Endothelial cell of umbilical vein (primary cell): ENCODE results near the gene LIPT1. TPM values are rescaled to one million over a fixed set of nuclear protein-coding genes. Genes with fewer than 3 reads are reported as not detected.

Experiments
- BruUV-seq: library from RNA; stranded (reverse); fragments of 400-500 nt; replicated peaks from 2 replicates; lab custom pipeline; 2021; lab: Mats Ljungman, UMichigan
- CTCF ChIA-PET: fragments of 300-600, 350-600 bp; sonication (Branson Sonifier 250); formaldehyde crosslinking; loops from one replicate; lab custom pipeline; 2021; ENCODE audit warnings: antibody characterized with exemption, inconsistent platforms; lab: Charles Lee
- POLR2A ChIA-PET: fragments of 300-600, 350-600 bp; sonication (Branson Sonifier 250); formaldehyde crosslinking; loops from one replicate; lab custom pipeline; 2021; ENCODE audit warnings: antibody characterized with exemption, inconsistent platforms; lab: Charles Lee
- DNase-seq: peaks from one replicate; pipeline ENCODE4 v3.0.0-alpha.2; 2011; ENCODE audit warnings: low read depth, low spot score
- FAIRE-seq: peaks from 2 replicates; lab custom pipeline; 2011; peaks lifted over from hg19 to GRCh38; lab: Jason Lieb, UNC
- H2AFZ ChIP-seq: 2 replicates; pipeline ENCODE4 v1.6.0; 2012; ENCODE audit warnings: low read depth, low read length, control low read depth, inconsistent platforms
- H3K27ac ChIP-seq: 2 replicates; pipeline ENCODE4 v1.5.1; 2011; ENCODE audit warnings: low read depth, mild to moderate bottlenecking, control low read depth, low read length, moderate library complexity; ENCODE audit not compliant: insufficient read depth
- H3K27me3 ChIP-seq, 2 experiments: 2 replicates each; pipeline versions ENCODE4 v1.6.0 to v1.6.1; 2011; ENCODE audit warnings: low read length in 2 of 2, mixed read lengths in 1 of 2; ENCODE audit not compliant: control insufficient read depth in 2 of 2, insufficient read depth in 2 of 2
- H3K36me3 ChIP-seq, 2 experiments: 2 replicates in 1 of 2; 3 replicates in 1 of 2; pipeline ENCODE4 v1.5.1; 2011; ENCODE audit warnings: low read length in 2 of 2, mild to moderate bottlenecking in 1 of 2, moderate library complexity in 1 of 2; ENCODE audit not compliant: control insufficient read depth in 2 of 2, insufficient read depth in 2 of 2; ENCODE audit errors: extremely low read depth in 1 of 2
- H3K4me1 ChIP-seq: 3 replicates; pipeline ENCODE4 v1.5.1; 2011; ENCODE audit warnings: mild to moderate bottlenecking, low read length; ENCODE audit not compliant: control insufficient read depth, insufficient read depth; ENCODE audit errors: extremely low read depth
- H3K4me2 ChIP-seq: 2 replicates; pipeline ENCODE4 v1.6.1; 2011; ENCODE audit warnings: low read length, control low read depth, mixed read lengths; ENCODE audit not compliant: insufficient read depth
- H3K4me3 ChIP-seq, 3 experiments: fragments of 200-600 bp in 1 of 3; sonication (generic), shearing (Covaris generic) in 1 of 3; replicated peaks in 1 of 3; 2 replicates each; pipeline ENCODE4 v1.5.1; 2011 to 2016; ENCODE audit warnings: control low read depth in 3 of 3, low read length in 3 of 3, mild to moderate bottlenecking in 2 of 3, inconsistent platforms in 1 of 3, low read depth in 1 of 3, moderate library complexity in 1 of 3; ENCODE audit not compliant: insufficient read depth in 1 of 3
- H3K79me2 ChIP-seq: 2 replicates; pipeline ENCODE4 v1.6.0; 2012; ENCODE audit warnings: low read length, inconsistent platforms; ENCODE audit not compliant: control insufficient read depth, insufficient read depth
- H3K9ac ChIP-seq: replicated peaks from 2 replicates; pipeline ENCODE3; 2011; ENCODE audit warnings: low read length, control low read depth; ENCODE audit not compliant: insufficient read depth; ENCODE audit errors: extremely low read depth
- H3K9me1 ChIP-seq: replicated peaks from 3 replicates; pipeline ENCODE4 v1.6.0; 2011; ENCODE audit warnings: mild to moderate bottlenecking, low read length; ENCODE audit not compliant: control insufficient read depth, insufficient read depth; ENCODE audit errors: extremely low read depth
- H3K9me3 ChIP-seq: replicated peaks from 2 replicates; pipeline ENCODE4 v1.5.1; 2012; ENCODE audit warnings: low read length, inconsistent platforms; ENCODE audit not compliant: control insufficient read depth, insufficient read depth
- H4K20me1 ChIP-seq: replicated peaks from 2 replicates; pipeline ENCODE3; 2011; ENCODE audit warnings: mild to moderate bottlenecking, low read length; ENCODE audit not compliant: control insufficient read depth, insufficient read depth; ENCODE audit errors: extremely low read depth
- EZH2 ChIP-seq: IDR thresholded peaks from 2 replicates; pipeline ENCODE4 v1.6.1; 2012; ENCODE audit warnings: borderline replicate concordance, low read depth, mild to moderate bottlenecking, moderate library complexity, low read length, inconsistent platforms; ENCODE audit not compliant: severe bottlenecking
- FOS ChIP-seq: IDR thresholded peaks from 2 replicates; pipeline ENCODE4 v1.6.1; 2011; ENCODE audit warnings: mild to moderate bottlenecking, low read length, moderate library complexity, borderline replicate concordance; ENCODE audit not compliant: insufficient read depth
- GATA2 ChIP-seq: IDR thresholded peaks from 2 replicates; pipeline ENCODE4 v1.7.0; 2011; ENCODE audit warnings: low read depth, mild to moderate bottlenecking, moderate library complexity, mixed read lengths, low read length; ENCODE audit not compliant: insufficient read length, insufficient read depth
- JUN ChIP-seq: IDR thresholded peaks from 2 replicates; pipeline ENCODE4 v1.6.1; 2011; ENCODE audit warnings: borderline replicate concordance, low read depth; ENCODE audit not compliant: insufficient read length, insufficient read depth
- MYC ChIP-seq: IDR thresholded peaks from one replicate; pipeline ENCODE4 v1.6.1; 2011; ENCODE audit warnings: mild to moderate bottlenecking, low read depth, low read length
- POLR2A ChIP-seq: IDR thresholded peaks from 2 replicates; pipeline ENCODE4 v1.6.1; 2012; ENCODE audit warnings: low read depth, mild to moderate bottlenecking, control low read depth, low read length
- POLR2AphosphoS5 ChIP-seq: IDR thresholded peaks from 2 replicates; pipeline ENCODE4 v1.6.1; 2012; ENCODE audit warnings: low read depth, mild to moderate bottlenecking, control low read depth, low read length, moderate library complexity; ENCODE audit not compliant: insufficient read depth
- dilution Hi-C: fragments of 300-500 bp; cut with MboI; formaldehyde crosslinking; loops from one replicate; pipeline ENCODE4 v1.15.0; 2019; ENCODE audit warnings: low sequenced_read_pairs; ENCODE audit not compliant: extremely low pct_ligation_motif_present
- intact Hi-C: fragments of 100-400 bp; cut with micrococcal nuclease; formaldehyde crosslinking; loops from one replicate; pipeline ENCODE4 v1.10.0; 2022
- polyA plus RNA-seq, 4 experiments: library from polyadenylated mRNA; depleted of rRNA in 3 of 4; stranded (reverse) in 3 of 4; unstranded in 1 of 4; fragments of >200 nt; gene quantifications; 2 replicates each; pipeline versions ENCODE4 v1.2.1 to v1.2.3, GENCODE V29; 2011 to 2012; ENCODE audit warnings: missing spikeins in 1 of 4
- total RNA-seq: library from RNA; stranded (reverse); gene quantifications from 2 replicates; pipeline ENCODE4 v1.2.3, GENCODE V29; 2021
- TF ChIP-seq, protein P1 (sequence below), 2 donors: IDR thresholded peaks; 1 replicate in 1 of 2; 2 replicates in 1 of 2; pipeline ENCODE4 v1.5.1; 2011; ENCODE audit warnings: low read length in 2 of 2, mild to moderate bottlenecking in 2 of 2, moderate library complexity in 2 of 2, control low read depth in 1 of 2, inconsistent platforms in 1 of 2, low read depth in 1 of 2; ENCODE audit not compliant: insufficient read depth in 1 of 2; ENCODE audit errors: extremely low read depth in 1 of 2
- TF ChIP-seq, protein P2 (sequence below): IDR thresholded peaks from 2 replicates; pipeline ENCODE4 v1.6.1; 2011; ENCODE audit not compliant: insufficient read depth, insufficient read length

Gene LIPT1
- total and polyA plus RNA-seq, 2 donors (not counting 3 experiments of a cell fraction or from before 2014, with no cell fraction given), result 3.3 to 4.8 TPM

DNA sequence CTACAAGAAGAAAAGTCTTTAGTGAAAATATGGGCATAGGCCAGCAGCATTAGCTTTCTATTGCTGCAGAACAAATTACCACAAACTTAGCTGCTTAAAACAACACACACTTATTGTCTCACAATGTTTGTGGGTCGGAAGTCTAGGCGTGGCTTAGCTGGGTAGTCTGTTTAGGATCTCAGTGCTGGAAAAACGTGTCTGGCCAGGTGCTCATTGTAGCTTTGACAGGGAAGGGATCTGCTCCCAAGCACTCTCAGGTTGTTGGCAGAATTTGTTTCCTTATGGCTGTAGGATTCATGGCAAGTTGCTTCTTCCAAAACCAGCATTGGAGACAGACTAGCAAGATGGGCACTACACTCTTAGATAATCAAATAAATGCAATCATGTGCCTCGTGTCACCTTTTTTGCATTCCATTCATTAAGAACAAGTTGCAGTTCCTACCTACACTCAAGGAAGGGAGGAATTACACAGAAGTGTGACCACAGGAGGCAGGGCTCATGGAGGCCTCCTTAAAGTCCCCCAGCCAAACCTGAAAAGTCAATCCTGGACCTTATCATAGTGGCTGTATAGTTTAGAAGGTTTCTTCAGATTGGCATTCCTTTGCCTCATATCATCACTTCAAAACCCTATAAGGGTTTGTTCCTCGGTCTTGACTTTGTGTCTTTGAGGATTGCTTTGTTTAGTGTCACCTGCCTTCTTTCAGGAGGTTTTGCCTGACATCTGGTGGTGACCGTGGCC, 43.5 kb downstream of the LIPT1 start:
- intact Hi-C loops (no loop called here), dilution Hi-C loops (no loop called here)
- H3K27ac ChIP-seq, result no peak overlapping the region
- H3K9ac ChIP-seq, result no peak overlapping the region
- H3K36me3 ChIP-seq, result peaks cover 0 to 6% of the 10 kb centered on the region in 2 experiments
- no peaks in the 10 kb centered on the region for H3K4me1 ChIP-seq
- ChIA-PET CTCF (no interaction called here), POLR2A (no interaction called here)
- no peak overlapping the region for H3K4me2 ChIP-seq
- H3K79me2 ChIP-seq, result no peaks in the 10 kb centered on the region
- no peaks in the 10 kb centered on the region for H4K20me1 ChIP-seq
- no peak overlapping the region for H3K4me3 ChIP-seq
- no peaks in the 10 kb centered on the region for H3K9me1 ChIP-seq
- no peak overlapping the region for H2AFZ ChIP-seq
- DNase-seq (no peak), FAIRE-seq (no peak)
- no peaks in the 10 kb centered on the region for H3K9me3 ChIP-seq
- H3K27me3 ChIP-seq, result no peaks in the 10 kb centered on the region
- TF ChIP-seq, protein P1, sequence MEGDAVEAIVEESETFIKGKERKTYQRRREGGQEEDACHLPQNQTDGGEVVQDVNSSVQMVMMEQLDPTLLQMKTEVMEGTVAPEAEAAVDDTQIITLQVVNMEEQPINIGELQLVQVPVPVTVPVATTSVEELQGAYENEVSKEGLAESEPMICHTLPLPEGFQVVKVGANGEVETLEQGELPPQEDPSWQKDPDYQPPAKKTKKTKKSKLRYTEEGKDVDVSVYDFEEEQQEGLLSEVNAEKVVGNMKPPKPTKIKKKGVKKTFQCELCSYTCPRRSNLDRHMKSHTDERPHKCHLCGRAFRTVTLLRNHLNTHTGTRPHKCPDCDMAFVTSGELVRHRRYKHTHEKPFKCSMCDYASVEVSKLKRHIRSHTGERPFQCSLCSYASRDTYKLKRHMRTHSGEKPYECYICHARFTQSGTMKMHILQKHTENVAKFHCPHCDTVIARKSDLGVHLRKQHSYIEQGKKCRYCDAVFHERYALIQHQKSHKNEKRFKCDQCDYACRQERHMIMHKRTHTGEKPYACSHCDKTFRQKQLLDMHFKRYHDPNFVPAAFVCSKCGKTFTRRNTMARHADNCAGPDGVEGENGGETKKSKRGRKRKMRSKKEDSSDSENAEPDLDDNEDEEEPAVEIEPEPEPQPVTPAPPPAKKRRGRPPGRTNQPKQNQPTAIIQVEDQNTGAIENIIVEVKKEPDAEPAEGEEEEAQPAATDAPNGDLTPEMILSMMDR (IDR thresholded peaks at IDR 0.05; ENCODE audit: extremely low read depth in 1 of 2, insufficient read depth in 1 of 2, low read depth in 1 of 2, low read length in 2 of 2), result no peak
- TF ChIP-seq POLR2A, result no peak
- no peak for TF ChIP-seq FOS
- no peak for TF ChIP-seq GATA2
- TF ChIP-seq EZH2, result no peak
- no peak for TF ChIP-seq MYC
- TF ChIP-seq, protein P2, sequence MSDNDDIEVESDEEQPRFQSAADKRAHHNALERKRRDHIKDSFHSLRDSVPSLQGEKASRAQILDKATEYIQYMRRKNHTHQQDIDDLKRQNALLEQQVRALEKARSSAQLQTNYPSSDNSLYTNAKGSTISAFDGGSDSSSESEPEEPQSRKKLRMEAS, result no peak
- no peak for TF ChIP-seq POLR2AphosphoS5
- TF ChIP-seq JUN, result no peak
- BruUV-seq, result no TSS peak
